MM.1S (cell line): ENCODE measurements around the gene CTDNEP1.

Experiments used
- CTCF ChIP-seq: fragments of 300-600 bp; sonication (generic); IDR thresholded peaks from 2 replicates; pipeline ENCODE4 v1.5.1; 2016; ENCODE audit warnings: antibody characterized with exemption, low read length, mixed read lengths
- EZH2 ChIP-seq: fragments of 300-600 bp; sonication (generic); optimal IDR thresholded peaks from 2 replicates; pipeline ENCODE3; 2017; ENCODE audit warnings: low read depth, mild to moderate bottlenecking, antibody characterized with exemption, low read length, mixed read lengths
- EZH2phosphoT487 ChIP-seq: fragments of 300-600 bp; sonication (generic); IDR thresholded peaks from 2 replicates; pipeline ENCODE4 v1.6.1; 2018; ENCODE audit warnings: antibody characterized with exemption, low read length

- TF ChIP-seq EZH2phosphoT487 (no peak), CTCF (no peak), EZH2 (no peak)
These were observed 32.8 kb downstream of the CTDNEP1 start for GRCh38 chr17:7218758-7219157.
